ENCODE data around the gene CPXM2.

CPXM2 gene

GRCh38 chr10:123860856-123861255 is 30.8 kb downstream of the CPXM2 start:
- TF ChIP-seq TAF1 (IDR thresholded peaks at IDR 0.05; ENCODE audit: borderline replicate concordance, insufficient read depth, low read length) = no peak
- no peak for TF ChIP-seq REST (IDR thresholded peaks at IDR 0.05; ENCODE audit: insufficient read depth in 1 of 2, low read depth in 2 of 2, low read length in 2 of 2)
- no peak for TF ChIP-seq FOXP2 (optimal IDR thresholded peaks at IDR 0.05; ENCODE audit: borderline replicate concordance, extremely low read depth, extremely low read length, insufficient read depth)
- TF ChIP-seq POLR2AphosphoS5 (IDR thresholded peaks at IDR 0.05; ENCODE audit: low read depth, low read length) = no peak
- no peak for TF ChIP-seq SIN3A (IDR thresholded peaks at IDR 0.05; ENCODE audit: borderline replicate concordance, insufficient read depth, low read length)

GRCh38 chr10:123860209-123860608 is 31.4 kb downstream of the CPXM2 start:
- TF ChIP-seq FOXP2 (optimal IDR thresholded peaks at IDR 0.05; ENCODE audit: borderline replicate concordance, extremely low read depth, extremely low read length, insufficient read depth) (no peak), POLR2AphosphoS5 (IDR thresholded peaks at IDR 0.05; ENCODE audit: low read depth, low read length) (no peak), TAF1 (IDR thresholded peaks at IDR 0.05; ENCODE audit: borderline replicate concordance, insufficient read depth, low read length) (no peak), REST (IDR thresholded peaks at IDR 0.05; ENCODE audit: insufficient read depth in 1 of 2, low read depth in 2 of 2, low read length in 2 of 2) (no peak), SIN3A (IDR thresholded peaks at IDR 0.05; ENCODE audit: borderline replicate concordance, insufficient read depth, low read length) (no peak)

GRCh38 chr10:123859653-123860050 is 32.0 kb downstream of the CPXM2 start:
- TF ChIP-seq POLR2AphosphoS5 (IDR thresholded peaks at IDR 0.05; ENCODE audit: low read depth, low read length) (no peak), SIN3A (IDR thresholded peaks at IDR 0.05; ENCODE audit: borderline replicate concordance, insufficient read depth, low read length) (no peak), FOXP2 (optimal IDR thresholded peaks at IDR 0.05; ENCODE audit: borderline replicate concordance, extremely low read depth, extremely low read length, insufficient read depth) (no peak), REST (IDR thresholded peaks at IDR 0.05; ENCODE audit: insufficient read depth in 1 of 2, low read depth in 2 of 2, low read length in 2 of 2) (no peak), TAF1 (IDR thresholded peaks at IDR 0.05; ENCODE audit: borderline replicate concordance, insufficient read depth, low read length) (no peak)

- no peak for TF ChIP-seq SIN3A (IDR thresholded peaks at IDR 0.05; ENCODE audit: borderline replicate concordance, insufficient read depth, low read length)
- TF ChIP-seq TAF1 (IDR thresholded peaks at IDR 0.05; ENCODE audit: borderline replicate concordance, insufficient read depth, low read length) = no peak
- TF ChIP-seq POLR2AphosphoS5 (IDR thresholded peaks at IDR 0.05; ENCODE audit: low read depth, low read length) = no peak
- no peak for TF ChIP-seq FOXP2 (optimal IDR thresholded peaks at IDR 0.05; ENCODE audit: borderline replicate concordance, extremely low read depth, extremely low read length, insufficient read depth)
- no peak for TF ChIP-seq REST (IDR thresholded peaks at IDR 0.05; ENCODE audit: insufficient read depth in 1 of 2, low read depth in 2 of 2, low read length in 2 of 2)
Measured at GRCh38 chr10:123858907-123859652, 32.5 kb downstream of the CPXM2 start.
